HG03571 (cell line): ENCODE results near the gene SEPTIN7.

ENCODE experiments used
- ATAC-seq: cut with Tn5 transposase; IDR thresholded peaks from one replicate; pipeline ENCODE4 v1.9.1; 2021; ENCODE audit not compliant: unreplicated experiment

SEPTIN7 gene

GRCh38 chr7:35785250-35785649 lies 15.6 kb upstream of the SEPTIN7 start:
- no peak for ATAC-seq

GRCh38 chr7:35787925-35788324 lies 12.9 kb upstream of the SEPTIN7 start:
- no peak for ATAC-seq

- ATAC-seq = no peak
Measured at GRCh38 chr7:35792472-35792871, 8.4 kb upstream of the SEPTIN7 start.

GRCh38 chr7:35792873-35793489 lies 7.9 kb upstream of the SEPTIN7 start:
- ATAC-seq = no peak

GRCh38 chr7:35797311-35797710 lies 3.5 kb upstream of the SEPTIN7 start:
- no peak for ATAC-seq

- peak; percentile 53 for ATAC-seq
Measured at GRCh38 chr7:35799846-35800717, 775 bp upstream of the SEPTIN7 start.

- peak; percentile 30 for ATAC-seq
Measured at GRCh38 chr7:35801392-35802101, 690 bp downstream of the SEPTIN7 start.

- ATAC-seq = no peak
Measured at GRCh38 chr7:35802102-35802466, 1.2 kb downstream of the SEPTIN7 start.

- ATAC-seq = no peak
Measured at GRCh38 chr7:35802649-35803048, 1.8 kb downstream of the SEPTIN7 start.

GRCh38 chr7:35804231-35804970 lies 3.5 kb downstream of the SEPTIN7 start:
- ATAC-seq = no peak

- ATAC-seq = no peak
Measured at GRCh38 chr7:35805876-35806275, 5.0 kb downstream of the SEPTIN7 start.

- ATAC-seq = no peak
Measured at GRCh38 chr7:35816514-35816913, 15.7 kb downstream of the SEPTIN7 start.

GRCh38 chr7:35817181-35817580 lies 16.3 kb downstream of the SEPTIN7 start:
- ATAC-seq = no peak

- ATAC-seq = no peak
Measured at GRCh38 chr7:35817930-35818329, 17.1 kb downstream of the SEPTIN7 start.

- ATAC-seq = no peak
Measured at GRCh38 chr7:35818513-35818912, 17.7 kb downstream of the SEPTIN7 start.

GRCh38 chr7:35819310-35819709 lies 18.5 kb downstream of the SEPTIN7 start:
- no peak for ATAC-seq

GRCh38 chr7:35819954-35820703 lies 19.3 kb downstream of the SEPTIN7 start:
- ATAC-seq = no peak

GRCh38 chr7:35820858-35821257 lies 20.0 kb downstream of the SEPTIN7 start:
- no peak for ATAC-seq

GRCh38 chr7:35823440-35823839 lies 22.6 kb downstream of the SEPTIN7 start:
- ATAC-seq = no peak

- no peak for ATAC-seq
Measured at GRCh38 chr7:35825974-35826373, 25.1 kb downstream of the SEPTIN7 start.
